ENCODE data around the gene STK11.

GRCh38 chr19:1161716-1162115 lies 43.9 kb upstream of the STK11 start:
- TF ChIP-seq CTCF (IDR thresholded peaks at IDR 0.05; ENCODE audit: low read depth, low read length) (no peak), EZH2phosphoT487 (IDR thresholded peaks at IDR 0.05; ENCODE audit: low read depth) (no peak)
